RWPE1 (cell line): Measurements from ENCODE around the gene FAM98B.
A peak's percentile ranks its signal among the peaks of the same experiment; 100 is the strongest.

Source experiments
- CTCF ChIA-PET: fragments of 350-600 bp; sonication (Branson Sonifier 250); formaldehyde crosslinking; extraction: SDS; loops from one replicate; lab custom pipeline; 2021; lab: Yijun Ruan, JAX
- POLR2A ChIA-PET: fragments of 400-600 bp; formaldehyde crosslinking; extraction: SDS; loops from one replicate; lab custom pipeline; 2020; ENCODE audit warnings: antibody characterized with exemption; ENCODE audit not compliant: low non-redundant PET; lab: Yijun Ruan, JAX
- DNase-seq: peaks from one replicate; pipeline ENCODE4 v3.0.0; 2012; ENCODE audit warnings: low spot score
- H3K27ac ChIP-seq: fragments of 450-650 bp; 2 replicates; pipeline ENCODE4 v1.5.1; 2017
- CTCF ChIP-seq: fragments of 450-650 bp; conservative IDR thresholded peaks from 2 replicates; pipeline ENCODE4 v1.5.1; 2017; ENCODE audit warnings: low read depth, mild to moderate bottlenecking

FAM98B gene

DNA sequence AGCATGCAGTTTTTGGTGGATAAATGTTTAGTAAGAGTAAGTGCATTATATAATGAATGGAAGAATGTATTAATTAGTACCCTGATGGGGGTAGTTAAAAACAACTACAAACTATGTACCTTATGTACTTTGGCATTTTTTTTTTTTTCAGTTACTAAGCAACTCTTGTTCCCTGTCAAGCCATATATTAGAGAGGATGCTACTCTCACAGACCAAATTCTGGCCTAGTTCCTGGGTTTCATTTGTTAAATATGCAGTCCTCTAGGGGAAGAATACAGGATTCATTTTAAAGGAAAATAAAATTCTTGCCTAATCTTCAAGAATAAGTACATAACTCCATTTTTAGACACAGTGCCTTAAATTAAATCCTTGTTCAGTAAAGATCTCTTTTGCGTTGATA lies 16.9 kb downstream of the FAM98B start:
- ChIA-PET CTCF (no interaction called here), POLR2A (no interaction called here)
- DNase-seq, result no peak
- H3K27ac ChIP-seq, result no peak overlapping the region
- TF ChIP-seq CTCF, result no peak

- no peak for TF ChIP-seq CTCF
- POLR2A ChIA-PET, result no interaction called here
- no peak overlapping the region for H3K27ac ChIP-seq
- CTCF ChIA-PET, result interaction anchor here (0.7 to 1.0 kb wide), 2 partner anchors 92 to 212 kb away, joined by 3 to 4 read pairs; partner anchors contain the start of gene RASGRP1
- DNase-seq, result no peak
These were observed 18.0 kb downstream of the FAM98B start for GRCh38 chr15:38471974-38472373.

- TF ChIP-seq CTCF, result peak; percentile 54
- CTCF ChIA-PET, result interaction anchor here (1.5 kb wide), 1 partner anchor 217 kb away, joined by 6 read pairs; no protein-coding TSS in a partner anchor
- POLR2A ChIA-PET, result no interaction called here
- H3K27ac ChIP-seq, result no peak overlapping the region
- peak; percentile 22 for DNase-seq
These were observed 20.3 kb downstream of the FAM98B start for GRCh38 chr15:38474155-38474757.

GRCh38 chr15:38475361-38475760 lies 21.4 kb downstream of the FAM98B start:
- ChIA-PET CTCF (interaction anchor here (0.6 to 1.5 kb wide), 2 partner anchors 11 to 216 kb away, joined by 3 to 6 read pairs; no protein-coding TSS in a partner anchor), POLR2A (no interaction called here)
- TF ChIP-seq CTCF, result no peak
- no peak for DNase-seq
- no peak overlapping the region for H3K27ac ChIP-seq

GRCh38 chr15:38476120-38476519 lies 22.2 kb downstream of the FAM98B start:
- POLR2A ChIA-PET, result no interaction called here

GRCh38 chr15:38477637-38478036 lies 23.7 kb downstream of the FAM98B start:
- POLR2A ChIA-PET, result no interaction called here
- CTCF ChIA-PET, result interaction anchor here (0.8 to 1.3 kb wide), 2 partner anchors 37 to 86 kb away, joined by 3 read pairs; no protein-coding TSS in a partner anchor
- H3K27ac ChIP-seq, result no peak overlapping the region
- TF ChIP-seq CTCF, result no peak
- no peak for DNase-seq

More at GRCh38 chr15:38476120-38476519, 22.2 kb downstream of the FAM98B start:
- CTCF ChIA-PET, result interaction anchor here (0.6 kb wide), 1 partner anchor 224 kb away, joined by 3 read pairs; no protein-coding TSS in a partner anchor
- no peak for TF ChIP-seq CTCF
- H3K27ac ChIP-seq, result no peak overlapping the region
- no peak for DNase-seq
